GM21717 (cell line): ENCODE results near the gene DIO2.

Source experiments
- ATAC-seq: cut with Tn5 transposase; IDR thresholded peaks from one replicate; pipeline ENCODE4 v1.9.1; 2021; ENCODE audit warnings: mild to moderate bottlenecking, moderate library complexity; ENCODE audit not compliant: unreplicated experiment

Gene DIO2

GRCh38 chr14:80172375-80173051, 38.8 kb downstream of the DIO2 start:
- ATAC-seq = no peak

DNA sequence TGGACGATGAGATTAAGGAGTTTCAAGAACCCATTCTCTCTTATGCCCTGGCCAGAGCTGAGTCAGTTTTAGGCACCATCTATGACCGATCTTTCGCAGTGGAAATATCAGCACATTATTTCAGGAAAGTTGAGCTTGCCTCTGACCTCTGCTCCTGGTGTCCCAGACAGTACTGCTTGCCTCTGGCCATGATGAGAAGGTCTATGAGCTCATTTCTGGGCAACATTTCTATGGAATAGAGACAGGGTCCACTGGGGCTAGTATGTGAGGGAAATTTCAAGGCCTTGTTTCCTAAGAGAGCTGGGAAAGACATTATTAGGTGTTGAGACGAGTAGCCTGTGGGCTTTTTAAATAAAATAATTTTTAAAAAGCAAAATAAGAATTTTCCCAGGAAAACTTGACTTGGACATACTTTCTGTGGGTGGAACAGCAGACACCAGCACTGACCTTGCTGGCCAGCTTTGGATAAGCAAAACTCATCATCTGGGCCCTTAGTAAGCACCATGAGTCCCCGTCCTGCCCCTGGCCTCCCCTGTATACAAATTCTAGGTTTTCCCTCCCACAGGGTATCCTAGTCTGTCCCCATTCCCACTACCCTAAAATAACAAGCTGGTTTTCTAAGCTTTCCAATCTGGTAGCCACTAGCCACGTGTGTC, 43.4 kb downstream of the DIO2 start:
- no peak for ATAC-seq

DNA sequence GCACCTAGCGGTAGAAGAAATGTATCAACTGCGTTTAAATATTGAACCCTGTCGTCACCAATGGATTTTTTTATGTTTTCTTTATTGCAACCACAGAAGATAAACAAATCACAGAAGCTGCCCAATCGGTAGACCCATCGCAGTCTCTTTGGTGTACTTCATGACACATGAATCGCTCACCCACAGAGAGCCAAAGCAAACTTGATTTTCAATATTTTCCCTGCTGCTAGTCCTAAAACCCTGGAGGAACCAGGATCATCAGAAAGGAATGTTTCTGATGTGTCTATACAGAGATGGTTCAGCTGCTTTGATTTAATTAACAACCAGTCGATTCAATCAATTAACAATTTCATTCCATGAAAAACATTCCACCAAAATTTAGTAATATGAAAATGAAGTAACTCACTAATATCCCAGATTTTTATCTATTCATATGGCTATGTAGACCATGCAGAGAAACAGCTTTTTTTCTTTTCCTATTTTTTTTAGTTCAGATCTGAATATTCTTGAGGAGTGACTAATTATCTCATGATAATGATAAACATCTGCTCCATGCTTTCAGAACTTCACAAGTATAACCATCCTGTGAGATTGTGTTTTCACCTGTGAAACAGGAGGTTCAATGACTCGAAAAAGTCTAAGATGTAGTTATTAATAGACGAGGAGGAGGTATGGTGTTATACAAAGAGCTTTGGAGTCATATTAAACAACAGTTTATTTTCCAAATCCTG, 46.1 kb downstream of the DIO2 start:
- no peak for ATAC-seq

DNA sequence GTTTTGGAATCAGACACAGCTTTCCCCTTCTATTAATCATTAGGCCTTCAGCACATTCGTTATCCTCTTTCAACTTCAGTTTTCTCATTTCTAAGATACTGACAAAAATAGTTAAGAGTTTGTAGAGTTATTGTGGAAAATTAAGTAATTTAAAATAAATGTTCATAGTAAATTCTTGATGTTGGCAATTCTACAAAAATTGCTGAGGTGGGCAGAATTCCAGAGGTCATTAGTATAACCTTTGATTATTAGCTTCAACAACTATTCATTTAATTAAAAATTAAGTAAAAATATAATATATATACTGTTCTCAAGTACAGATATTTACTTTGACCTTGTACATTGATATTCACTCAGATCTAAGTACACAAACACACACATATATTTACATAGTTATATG, 58.5 kb downstream of the DIO2 start:
- no peak for ATAC-seq

DNA sequence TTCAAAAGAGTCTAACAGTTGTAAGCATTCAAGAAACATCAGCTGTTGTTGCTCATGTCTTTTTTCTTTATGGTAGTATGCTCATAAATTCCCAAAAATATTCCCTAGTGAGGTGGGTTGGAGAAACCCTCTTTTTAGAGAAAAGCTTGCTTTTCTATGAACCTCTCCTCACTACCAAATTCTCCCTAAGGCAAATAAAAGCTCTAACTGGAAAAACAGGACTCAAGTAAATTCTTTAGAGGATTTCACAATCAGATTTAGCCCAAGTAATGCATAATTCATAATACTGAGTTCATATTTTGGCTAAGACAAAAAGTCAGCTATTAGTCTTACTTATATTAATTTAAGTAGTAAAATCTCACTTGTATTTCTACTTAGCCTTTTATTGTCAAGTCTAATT, 59.1 kb downstream of the DIO2 start:
- no peak for ATAC-seq

- ATAC-seq = no peak
These were observed 61.0 kb downstream of the DIO2 start for GRCh38 chr14:80150301-80150700.
